ENCODE data around the gene TRERF1. TPM values are rescaled to one million over a fixed set of nuclear protein-coding genes. Genes with fewer than 3 reads are reported as not detected.

Gene TRERF1
- total and polyA plus RNA-seq, 2 of the 4 experiments (the other 2 are of a cell fraction), result 6.3 to 9.9 TPM

GRCh38 chr6:42281570-42281969 is 170.2 kb downstream of the TRERF1 start:
- Histone ChIP-seq H2BK15ac (ENCODE audit: low read depth, low read length) (no peak overlapping the region), H2AK9ac (replicated peaks; ENCODE audit: low read depth, low read length, poor library complexity) (no peak overlapping the region), H3K56ac (ENCODE audit: extremely low read depth, insufficient read depth, low read length) (no peak overlapping the region), H4K91ac (ENCODE audit: insufficient read depth, low read depth, low read length) (no peak overlapping the region; the same call in 1 of the 2 replicates), H2BK5ac (ENCODE audit: low read depth, low read length, poor library complexity, severe bottlenecking) (peak overlapping the region; percentile 5), H2AK5ac (ENCODE audit: low read depth, low read length) (peak overlapping the region; percentile 29; the same call in 1 of the 2 replicates), H3K23ac (ENCODE audit: low read depth, low read length) (no peak overlapping the region), H2BK20ac (ENCODE audit: low read depth, low read length) (no peak overlapping the region), H3K9me3 (ENCODE audit: control insufficient read depth, insufficient read depth, low read length) (no peaks in the 10 kb centered on the region; the same call in 1 of the 2 replicates), H3K4me2 (ENCODE audit: low read depth, low read length) (no peak overlapping the region), H4K5ac (ENCODE audit: low read depth, low read length) (peak overlapping the region; percentile 23; the same call in 1 of the 2 replicates), H3K79me1 (ENCODE audit: low read depth in 1 of 2, low read length in 2 of 2) (peaks cover 54 to 76% of the 10 kb centered on the region in 2 experiments), H3K4ac (ENCODE audit: low read depth, low read length) (peak overlapping the region; percentile 19; the same call in 1 of the 2 replicates), H4K8ac (ENCODE audit: low read depth in 2 of 2, low read length in 2 of 2) (peak overlapping the region in 1 of 2 experiments; percentile 93; a peak in 1 of 4 replicates), H4K20me1 (ENCODE audit: insufficient read depth, low read length) (no peaks in the 10 kb centered on the region), H3K4me1 (ENCODE audit: control insufficient read depth, insufficient read depth, low read length) (peaks cover 31% of the 10 kb centered on the region), H3K18ac (ENCODE audit: low read depth, low read length) (peak overlapping the region; percentile 38; the same call in 1 of the 2 replicates), H2AFZ (replicated peaks; ENCODE audit: low read length, poor library complexity) (no peak overlapping the region), H3K4me3 (ENCODE audit: insufficient read depth, low read depth, low read length) (no peak overlapping the region), H3K36me3 (ENCODE audit: control insufficient read depth, insufficient read depth, low read length) (peaks cover 4% of the 10 kb centered on the region), H3K27me3 (ENCODE audit: control insufficient read depth, insufficient read depth, low read length) (no peaks in the 10 kb centered on the region), H2BK120ac (ENCODE audit: low read depth, low read length) (no peak overlapping the region; the same call in none of the 2 replicates), H3K9me1 (ENCODE audit: insufficient read depth, low read length) (peaks cover 35% of the 10 kb centered on the region), H3K14ac (replicated peaks; ENCODE audit: low read depth, low read length) (no peak overlapping the region; the same call in 1 of the 2 replicates), H3K9ac (ENCODE audit: low read depth, low read length) (no peak overlapping the region), H3K27ac (ENCODE audit: insufficient read depth, low read length) (no peak overlapping the region; the same call in 1 of the 2 replicates)
- no peak for TF ChIP-seq MXI1 (IDR thresholded peaks at IDR 0.05; ENCODE audit: borderline replicate concordance, low read depth, low read length)
- no peak for TF ChIP-seq USF2 (IDR thresholded peaks at IDR 0.05; ENCODE audit: low read depth, low read length)
- intact Hi-C loops (cut with micrococcal nuclease) (loop anchor here (5.0 kb wide), 1 partner anchor 171 kb away; the partner anchor contains the start of gene TRERF1), dilution Hi-C loops (cut with HindIII; ENCODE audit: low sequenced_read_pairs, unreplicated experiment) (no loop called here), in situ Hi-C loops (cut with MboI; ENCODE audit: low sequenced_read_pairs) (no loop called here)
- POLR2A ChIA-PET (ENCODE audit: unreplicated experiment), result no interaction called here
- CTCF ChIA-PET, result no interaction called here
- 50% methylated on average over 2 of the region's 7 CpGs; no CpG with 5 or more reads in 1 of the 2 experiments for WGBS, 2 experiments (ENCODE audit: extremely low coverage in 2 of 2, insufficient read length in 1 of 2)
- DNase-seq (no peak), ATAC-seq (ENCODE audit: low read depth) (no peak)
- BruUV-seq (replicated peaks), result no TSS peak

Data from IMR-90 (cell line).